HG02588 (cell line): ENCODE data around the gene ESYT2.
"Not testable (repeated sequence)": the region's sequence is repeated elsewhere in the genome, so short reads cannot be mapped to it uniquely, and the experiment has no call there.

ENCODE experiments used
- ATAC-seq: cut with Tn5 transposase; IDR thresholded peaks from one replicate; pipeline ENCODE4 v1.9.1; 2021; ENCODE audit warnings: mild to moderate bottlenecking, moderate library complexity; ENCODE audit not compliant: unreplicated experiment

The ESYT2 gene

DNA sequence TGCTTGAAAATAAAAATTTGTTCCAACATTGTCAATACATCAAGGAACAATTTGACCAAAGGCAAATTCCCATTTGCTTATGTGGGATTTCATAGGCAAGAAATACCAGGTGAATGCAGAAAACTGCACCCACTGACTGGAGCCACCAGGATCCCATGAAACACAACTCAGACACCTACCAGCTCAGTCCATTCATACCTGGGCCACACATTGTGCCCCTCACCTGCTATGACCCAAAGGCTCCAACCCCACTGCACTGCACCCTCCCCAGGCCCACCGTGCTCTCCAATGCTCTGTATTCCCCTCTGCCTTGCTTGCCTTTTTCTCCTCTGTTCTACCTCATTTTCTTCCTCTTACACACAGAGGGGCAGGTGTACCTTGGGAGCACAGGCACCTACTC, 130.0 kb downstream of the ESYT2 start:
- no peak for ATAC-seq

DNA sequence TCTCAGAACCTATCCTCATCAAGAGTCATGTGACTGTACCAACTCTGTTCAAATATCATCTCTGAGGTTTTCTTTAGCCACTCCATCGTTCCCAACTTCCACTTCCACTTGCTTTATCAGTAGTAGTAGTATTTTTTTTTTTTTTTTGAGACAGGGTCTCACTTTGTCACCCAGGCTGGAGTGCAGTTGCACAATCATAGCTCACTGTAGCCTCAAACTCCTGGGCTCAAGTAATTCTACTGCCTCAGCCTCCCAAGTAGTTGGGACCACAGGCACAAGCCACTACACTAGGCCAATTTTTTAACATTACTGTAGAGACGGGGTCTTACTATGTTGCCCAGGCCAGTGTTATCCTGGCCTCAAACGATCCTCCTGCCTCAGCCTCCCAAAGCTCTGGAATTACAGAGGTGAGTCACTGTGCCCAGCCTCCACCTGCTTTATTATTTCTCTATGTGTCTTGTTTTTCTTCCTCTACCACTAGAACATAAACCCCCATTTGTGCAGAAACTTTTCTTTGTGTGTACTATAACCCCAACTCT, 130.6 kb downstream of the ESYT2 start:
- ATAC-seq = no peak

DNA sequence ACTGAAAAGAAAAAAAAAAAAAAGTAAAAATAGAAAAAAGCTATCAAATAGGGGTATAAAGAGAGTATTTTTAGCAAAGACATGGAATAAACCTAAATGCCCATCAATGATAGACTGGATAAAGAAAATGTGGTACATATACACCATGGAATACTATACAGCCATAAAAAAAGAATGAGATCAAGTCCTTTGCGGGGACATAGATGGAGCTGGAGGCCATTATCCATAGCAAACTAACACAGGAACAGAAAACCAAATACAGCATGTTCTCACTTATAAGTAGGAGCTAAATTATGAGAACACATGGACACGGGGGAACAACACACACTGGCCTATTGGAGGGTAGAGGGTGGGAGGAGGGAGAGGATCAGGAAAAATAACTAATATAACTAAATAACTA, 131.7 kb downstream of the ESYT2 start:
- ATAC-seq = not testable (repeated sequence)

DNA sequence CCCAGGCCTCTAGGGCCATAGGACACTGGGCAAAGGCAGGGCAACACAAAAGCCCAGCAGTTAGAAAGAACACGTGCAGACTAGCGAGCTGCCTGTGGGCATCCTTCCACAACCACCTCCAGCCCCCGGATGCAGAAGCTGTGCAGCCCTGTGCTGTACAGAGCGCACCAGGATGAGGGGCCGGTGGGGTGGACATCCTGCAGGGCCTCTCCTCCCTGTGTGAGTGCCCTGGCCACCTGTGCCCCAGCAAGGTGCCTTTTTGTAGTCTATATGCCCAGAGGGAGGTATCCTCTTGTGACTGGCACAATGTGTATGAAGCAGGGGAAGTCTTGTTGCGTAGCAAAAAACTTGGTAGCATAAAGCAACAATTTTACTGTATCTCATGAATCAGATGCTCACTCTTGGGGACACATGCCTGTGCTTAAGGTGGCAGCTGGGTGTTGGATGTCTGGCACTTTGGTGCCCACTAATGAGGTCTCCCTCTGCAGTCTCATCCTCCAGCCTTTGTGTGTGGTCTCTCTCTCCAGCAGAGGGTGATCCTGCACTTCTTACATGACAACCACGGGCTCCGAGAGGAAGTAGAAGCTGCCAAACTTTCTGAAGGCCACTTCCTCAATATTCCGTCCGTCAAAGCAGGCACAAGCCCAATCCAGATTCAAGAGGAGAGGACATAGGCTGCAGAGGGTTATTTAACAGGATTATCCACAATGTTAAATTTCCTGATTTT, 133.4 kb downstream of the ESYT2 start:
- peak; percentile 89 for ATAC-seq

DNA sequence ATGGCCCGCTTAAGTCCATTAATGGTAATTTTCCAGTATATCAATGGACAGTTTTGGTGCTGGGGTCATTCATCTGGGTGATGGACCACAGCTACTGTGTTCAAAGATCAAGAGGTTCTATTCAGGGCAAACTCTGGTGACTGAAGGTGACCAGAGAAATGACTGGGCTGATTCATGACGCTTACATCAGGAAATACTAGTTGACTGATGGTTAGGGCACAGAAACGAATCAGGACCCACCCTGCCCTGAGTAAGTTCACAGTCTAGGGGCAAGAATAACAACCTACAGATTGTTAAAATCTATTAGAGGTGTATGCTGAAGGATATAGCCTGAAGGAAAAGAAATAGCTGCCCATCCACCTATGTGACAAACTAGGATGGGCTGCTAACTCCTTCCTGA, 134.3 kb downstream of the ESYT2 start:
- ATAC-seq = no peak

DNA sequence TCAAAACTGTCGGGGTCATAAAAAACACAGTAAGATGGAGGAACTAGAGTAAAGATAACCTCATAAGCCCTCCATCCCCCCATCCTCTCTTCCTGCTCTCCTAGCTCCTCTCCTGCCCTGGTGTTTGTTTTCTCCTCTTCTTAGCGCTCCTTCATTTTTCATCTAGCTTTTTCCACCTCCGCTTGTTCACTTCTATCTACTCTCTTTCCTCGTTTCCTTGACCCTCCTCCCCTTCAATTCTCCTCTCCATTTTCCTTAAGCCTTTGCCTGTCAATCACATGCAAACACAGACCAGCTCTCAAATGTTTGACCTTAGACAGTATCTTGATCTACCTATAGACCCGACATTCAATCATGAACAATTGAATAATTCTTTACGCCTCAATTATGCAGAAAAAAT, 134.7 kb downstream of the ESYT2 start:
- no peak for ATAC-seq

DNA sequence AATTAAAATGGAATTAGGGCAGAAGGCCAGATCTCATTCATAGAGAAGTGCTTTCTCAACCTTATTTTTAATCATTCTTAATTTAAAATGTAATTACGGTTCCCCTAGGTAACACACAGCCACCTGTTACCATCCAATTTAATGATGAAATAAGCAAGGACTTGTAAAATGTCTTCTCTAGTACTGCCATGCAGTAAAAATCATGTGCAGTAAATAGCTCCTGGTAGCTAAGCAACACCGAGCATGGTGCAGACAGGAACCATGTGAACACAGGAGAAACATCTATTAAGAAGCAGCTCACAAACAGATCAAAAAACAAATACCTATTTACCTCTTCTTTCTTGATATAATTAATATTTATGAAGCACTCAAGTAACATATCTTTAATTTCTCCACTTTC, 139.8 kb downstream of the ESYT2 start:
- no peak for ATAC-seq

DNA sequence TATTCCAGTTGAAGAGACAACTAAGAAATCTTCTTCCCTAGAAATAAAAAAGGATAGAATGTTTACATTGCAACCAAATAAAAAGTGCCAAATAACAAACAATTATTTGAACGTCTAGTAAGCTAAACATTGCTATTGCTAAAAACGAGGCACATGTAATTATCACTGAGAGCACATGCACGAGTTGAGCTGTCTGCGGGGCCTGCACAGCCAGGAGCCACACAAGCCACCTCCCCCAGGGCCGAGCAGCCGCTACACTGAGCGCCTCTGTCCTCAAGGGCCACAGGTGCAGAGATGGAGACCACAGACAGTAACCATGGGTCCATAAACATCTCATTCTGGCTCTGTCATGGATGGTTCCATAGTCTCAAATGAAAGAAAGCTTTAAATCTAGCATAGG, 141.9 kb downstream of the ESYT2 start:
- no peak for ATAC-seq

DNA sequence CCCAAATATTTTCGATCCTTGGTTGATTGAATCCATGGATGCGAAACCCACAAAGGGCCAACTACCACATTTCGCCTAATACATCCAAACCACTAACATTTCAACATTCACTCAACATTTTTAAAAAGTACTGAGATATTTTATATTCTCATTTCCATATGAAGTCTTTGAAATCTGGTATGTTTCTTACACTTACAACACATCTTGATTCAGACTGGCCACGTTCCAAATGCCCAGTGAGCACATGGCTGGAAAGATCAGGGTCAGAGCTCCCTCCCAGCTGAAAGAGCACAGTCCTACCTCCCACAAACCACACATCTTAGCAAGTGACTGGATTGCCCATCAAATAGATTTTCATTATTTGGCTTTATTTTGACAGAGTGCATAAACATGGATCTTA, 143.6 kb downstream of the ESYT2 start:
- ATAC-seq = no peak

DNA sequence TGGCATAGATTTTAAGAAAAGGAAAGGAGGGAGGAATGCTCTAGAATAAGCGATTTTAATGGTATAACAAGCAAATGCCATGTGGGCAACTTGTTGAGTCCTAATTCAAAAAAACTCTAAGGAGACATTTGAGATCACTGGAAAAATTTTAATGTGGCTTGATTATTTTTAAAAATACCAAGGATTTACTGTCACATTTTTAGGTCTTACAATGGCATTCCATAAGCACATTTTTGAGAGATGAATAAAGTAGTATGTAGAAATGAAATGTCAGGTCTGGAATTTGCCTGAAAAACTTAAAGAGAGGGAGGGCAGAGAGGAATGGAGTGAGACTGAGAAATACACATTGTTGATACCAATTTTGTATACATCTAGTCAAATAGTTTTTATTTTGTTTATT, 145.0 kb downstream of the ESYT2 start:
- no peak for ATAC-seq

DNA sequence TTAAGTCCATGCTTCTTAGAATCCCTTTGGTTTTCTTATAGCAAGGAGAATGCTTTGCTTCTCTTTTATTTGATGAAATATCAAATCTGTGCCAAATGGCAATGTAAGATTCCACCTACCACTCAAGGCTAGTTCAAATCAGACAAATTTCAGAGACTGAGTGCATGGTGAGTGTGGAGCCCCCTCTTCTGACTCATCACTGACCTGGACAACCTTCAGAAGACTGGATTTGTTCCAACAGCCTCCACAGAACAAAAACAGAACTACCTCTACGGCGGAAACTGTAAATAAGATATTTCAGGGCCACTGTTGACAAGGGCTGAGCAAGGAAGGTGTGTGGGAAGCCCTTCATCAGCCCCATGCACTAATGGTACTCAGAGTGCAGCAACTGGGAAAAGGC, 145.8 kb downstream of the ESYT2 start:
- ATAC-seq = no peak

DNA sequence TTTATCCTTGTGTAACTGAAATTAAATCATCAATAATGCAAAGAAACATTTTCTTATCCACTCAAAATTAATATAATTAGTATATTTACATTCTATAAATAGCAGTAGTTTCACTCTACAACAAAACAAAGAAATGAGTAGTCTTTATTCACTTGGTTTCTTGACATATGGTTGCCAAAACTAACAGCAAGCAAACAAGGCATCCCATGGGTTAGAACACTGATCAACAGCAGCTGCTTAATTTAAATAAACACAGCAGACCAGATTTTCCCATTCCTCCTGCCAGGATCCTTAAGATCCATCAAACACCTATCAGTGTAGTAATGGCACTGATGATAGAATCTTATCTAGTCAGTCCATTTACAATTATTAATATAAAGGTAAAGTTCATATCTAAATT, 146.9 kb downstream of the ESYT2 start:
- no peak for ATAC-seq
